Neural cell (in vitro differentiated cells): Measurements from ENCODE around the gene MMP25. TPM values are rescaled to one million over a fixed set of nuclear protein-coding genes. Genes with fewer than 3 reads are reported as not detected.

Source experiments
- H2AFZ ChIP-seq: fragments of 200-600, 300-800 bp; sonication (generic), shearing (Covaris generic); 2 replicates; pipeline ENCODE4 v1.6.0; 2014; ENCODE audit warnings: low read depth, mild to moderate bottlenecking, antibody characterized with exemption, low read length, moderate library complexity
- H3F3A ChIP-seq: fragments of 200-600 bp; shearing (Covaris generic); 2 replicates; pipeline ENCODE4 v1.6.1; 2016; ENCODE audit warnings: mild to moderate bottlenecking, moderate library complexity, mixed read lengths, antibody characterized with exemption, low read length; ENCODE audit not compliant: insufficient read depth, poor library complexity, severe bottlenecking
- H3K27ac ChIP-seq: fragments of 200-600, 300-800 bp; sonication (generic), shearing (Covaris generic); 2 replicates; pipeline ENCODE4 v1.5.1; 2014; ENCODE audit warnings: mild to moderate bottlenecking, low read length, moderate library complexity
- H3K27me3 ChIP-seq: fragments of 300-800, 200-600 bp; sonication (generic), shearing (Covaris generic); 2 replicates; pipeline ENCODE4 v1.6.0; 2014; ENCODE audit warnings: mild to moderate bottlenecking, low read depth, low read length, moderate library complexity; ENCODE audit not compliant: insufficient read depth
- H3K36me3 ChIP-seq: fragments of 300-800, 200-600 bp; sonication (generic), shearing (Covaris generic); 2 replicates; pipeline ENCODE4 v1.5.1; 2014; ENCODE audit warnings: mild to moderate bottlenecking, antibody characterized with exemption, low read length, moderate library complexity; ENCODE audit not compliant: insufficient read depth
- H3K4me2 ChIP-seq: fragments of 300-800, 200-600 bp; sonication (generic), shearing (Covaris generic); 2 replicates; pipeline ENCODE4 v1.6.0; 2014; ENCODE audit warnings: mild to moderate bottlenecking, low read length
- H3K4me3 ChIP-seq: fragments of 300-800, 200-600 bp; sonication (generic), shearing (Covaris generic); 2 replicates; pipeline ENCODE4 v1.5.1; 2014; ENCODE audit warnings: mild to moderate bottlenecking, low read length, moderate library complexity
- H3K79me2 ChIP-seq: fragments of 200-600 bp; shearing (Covaris generic); replicated peaks from 2 replicates; pipeline ENCODE4 v1.6.0; 2014; ENCODE audit warnings: mild to moderate bottlenecking, low read length, moderate library complexity; ENCODE audit not compliant: insufficient read depth
- H3K9ac ChIP-seq: fragments of 300-800, 200-600 bp; sonication (generic), shearing (Covaris generic); 2 replicates; pipeline ENCODE4 v1.6.1; 2016; ENCODE audit warnings: mild to moderate bottlenecking, low read length, mixed read lengths
- H3K9me2 ChIP-seq: fragments of 200-600 bp; shearing (Covaris generic); 2 replicates; pipeline ENCODE4 v1.6.1; 2016; ENCODE audit warnings: mild to moderate bottlenecking, low read length, mixed read lengths; ENCODE audit not compliant: insufficient read depth
- H3K9me3 ChIP-seq: fragments of 200-600, 300-800 bp; sonication (generic), shearing (Covaris generic); 2 replicates; pipeline ENCODE4 v1.6.1; 2016; ENCODE audit warnings: mild to moderate bottlenecking, mixed run types, low read length, moderate library complexity, mixed read lengths
- H4K20me1 ChIP-seq: fragments of 200-600 bp; shearing (Covaris generic); 2 replicates; pipeline ENCODE4 v1.6.1; 2016; ENCODE audit warnings: mild to moderate bottlenecking, mixed run types; ENCODE audit not compliant: insufficient read depth
- CTCF ChIP-seq: fragments of 450-650 bp; IDR thresholded peaks from 2 replicates; pipeline ENCODE4 v1.5.1; 2014; ENCODE audit warnings: antibody characterized with exemption, mild to moderate bottlenecking, moderate library complexity; ENCODE audit not compliant: poor library complexity, severe bottlenecking
- EP300 ChIP-seq: fragments of 450-650 bp; conservative IDR thresholded peaks from 2 replicates; pipeline ENCODE4 v1.6.1; 2014; ENCODE audit warnings: antibody characterized with exemption, mild to moderate bottlenecking, moderate library complexity; ENCODE audit not compliant: poor library complexity, severe bottlenecking
- EZH2 ChIP-seq: fragments of 200-600, 300-800 bp; shearing (Covaris generic), sonication (generic); IDR thresholded peaks from 2 replicates; pipeline ENCODE4 v1.6.1; 2014; ENCODE audit warnings: antibody characterized with exemption, low read length, borderline replicate concordance, mild to moderate bottlenecking; ENCODE audit not compliant: insufficient read depth, poor library complexity, severe bottlenecking
- MXI1 ChIP-seq: fragments of 450-650 bp; conservative IDR thresholded peaks from 2 replicates; pipeline ENCODE4 v1.6.1; 2014; ENCODE audit warnings: antibody characterized with exemption, mild to moderate bottlenecking; ENCODE audit not compliant: poor library complexity, severe bottlenecking
- POLR2AphosphoS5 ChIP-seq: IDR thresholded peaks from 2 replicates; pipeline ENCODE4 v1.6.1; 2012
- RAD21 ChIP-seq: fragments of 450-650 bp; conservative IDR thresholded peaks from 2 replicates; pipeline ENCODE4 v1.6.1; 2014; ENCODE audit warnings: antibody characterized with exemption, mild to moderate bottlenecking, moderate library complexity
- REST ChIP-seq: IDR thresholded peaks from 2 replicates; pipeline ENCODE4 v1.6.1; 2012; ENCODE audit warnings: borderline replicate concordance
- SMC3 ChIP-seq: fragments of 450-650 bp; conservative IDR thresholded peaks from 2 replicates; pipeline ENCODE4 v1.6.1; 2014; ENCODE audit warnings: antibody characterized with exemption, mild to moderate bottlenecking, moderate library complexity; ENCODE audit not compliant: poor library complexity
- TAF1 ChIP-seq: IDR thresholded peaks from 2 replicates; pipeline ENCODE4 v1.6.1; 2012; ENCODE audit warnings: low read depth
- polyA plus RNA-seq: library from polyadenylated mRNA; depleted of rRNA; stranded (reverse); fragments of >200 nt; gene quantifications from 2 replicates; pipeline ENCODE4 v1.2.3, GENCODE V29; 2014

The MMP25 gene
- polyA plus RNA-seq, 1 donor from 2014 or later, result not detected

GRCh38 chr16:3026003-3026378 lies 20.4 kb upstream of the MMP25 start:
- H4K20me1 ChIP-seq, result no peaks in the 10 kb centered on the region
- no peaks in the 10 kb centered on the region for H3K79me2 ChIP-seq
- H3K9me3 ChIP-seq, result no peaks in the 10 kb centered on the region
- H3K4me2 ChIP-seq, result no peak overlapping the region
- H3K27ac ChIP-seq, result no peak overlapping the region
- no peak overlapping the region for H2AFZ ChIP-seq
- no peaks in the 10 kb centered on the region for H3F3A ChIP-seq
- H3K27me3 ChIP-seq, result peaks cover 7% of the 10 kb centered on the region
- no peaks in the 10 kb centered on the region for H3K36me3 ChIP-seq
- TF ChIP-seq SMC3, result no peak
- no peak for TF ChIP-seq RAD21
- TF ChIP-seq TAF1, result no peak
- TF ChIP-seq EZH2, result no peak
- no peak for TF ChIP-seq MXI1
- no peak for TF ChIP-seq CTCF
- TF ChIP-seq EP300, result no peak
- no peak for TF ChIP-seq POLR2AphosphoS5
- TF ChIP-seq REST, result no peak
- no peak overlapping the region for H3K9ac ChIP-seq
- no peak overlapping the region for H3K4me3 ChIP-seq
- H3K9me2 ChIP-seq, result no peaks in the 10 kb centered on the region

- H3K27ac ChIP-seq, result no peak overlapping the region
- TF ChIP-seq RAD21 (no peak), REST (no peak)
- H3K36me3 ChIP-seq, result no peaks in the 10 kb centered on the region
- no peaks in the 10 kb centered on the region for H4K20me1 ChIP-seq
- no peaks in the 10 kb centered on the region for H3K9me3 ChIP-seq
- no peak overlapping the region for H2AFZ ChIP-seq
- H3K9me2 ChIP-seq, result no peaks in the 10 kb centered on the region
- no peaks in the 10 kb centered on the region for H3F3A ChIP-seq
- H3K4me3 ChIP-seq, result no peak overlapping the region
- H3K9ac ChIP-seq, result no peak overlapping the region
- no peaks in the 10 kb centered on the region for H3K27me3 ChIP-seq
- H3K79me2 ChIP-seq, result no peaks in the 10 kb centered on the region
- H3K4me2 ChIP-seq, result no peak overlapping the region
Measured at GRCh38 chr16:3026609-3027488, 19.5 kb upstream of the MMP25 start.
